Central memory CD4-positive, alpha-beta T cell (primary cell): ENCODE measurements around the gene CHMP3.
"Not testable (repeated sequence)": the region's sequence is repeated elsewhere in the genome, so short reads cannot be mapped to it uniquely, and the experiment has no call there.

ENCODE experiments used
- DNase-seq: peaks from one replicate; pipeline ENCODE4 v3.0.0; 2022

The CHMP3 gene

GRCh38 chr2:86500325-86501083, 62.7 kb downstream of the CHMP3 start:
- DNase-seq = no peak

GRCh38 chr2:86499326-86499725, 63.9 kb downstream of the CHMP3 start:
- no peak for DNase-seq

- DNase-seq = no peak
Observed at GRCh38 chr2:86498468-86499260, 64.6 kb downstream of the CHMP3 start.

GRCh38 chr2:86496391-86496790, 66.9 kb downstream of the CHMP3 start:
- DNase-seq = not testable (repeated sequence)

GRCh38 chr2:86492048-86492453, 71.2 kb downstream of the CHMP3 start:
- DNase-seq = no peak

- no peak for DNase-seq
Observed at GRCh38 chr2:86491088-86491487, 72.2 kb downstream of the CHMP3 start.

- no peak for DNase-seq
Observed at GRCh38 chr2:86490245-86490644, 73.0 kb downstream of the CHMP3 start.

GRCh38 chr2:86489542-86489941, 73.7 kb downstream of the CHMP3 start:
- DNase-seq = no peak

- no peak for DNase-seq
Observed at GRCh38 chr2:86488561-86489250, 74.5 kb downstream of the CHMP3 start.

- no peak for DNase-seq
Observed at GRCh38 chr2:86487062-86487461, 76.2 kb downstream of the CHMP3 start.

- DNase-seq = no peak
Observed at GRCh38 chr2:86485802-86486201, 77.4 kb downstream of the CHMP3 start.

- no peak for DNase-seq
Observed at GRCh38 chr2:86485103-86485502, 78.1 kb downstream of the CHMP3 start.

- DNase-seq = no peak
Observed at GRCh38 chr2:86484385-86484784, 78.9 kb downstream of the CHMP3 start.

- no peak for DNase-seq
Observed at GRCh38 chr2:86482034-86482433, 81.2 kb downstream of the CHMP3 start.

GRCh38 chr2:86480105-86480504, 83.1 kb downstream of the CHMP3 start:
- no peak for DNase-seq

GRCh38 chr2:86477349-86477748, 85.9 kb downstream of the CHMP3 start:
- DNase-seq = no peak

- DNase-seq = no peak
Observed at GRCh38 chr2:86476918-86477317, 86.3 kb downstream of the CHMP3 start.

- no peak for DNase-seq
Observed at GRCh38 chr2:86476092-86476491, 87.2 kb downstream of the CHMP3 start.

GRCh38 chr2:86471637-86472036, 91.6 kb downstream of the CHMP3 start:
- no peak for DNase-seq

- no peak for DNase-seq
Observed at GRCh38 chr2:86470890-86471289, 92.4 kb downstream of the CHMP3 start.

- DNase-seq = peak; percentile 21
Observed at GRCh38 chr2:86468162-86469033, 94.8 kb downstream of the CHMP3 start.

- no peak for DNase-seq
Observed at GRCh38 chr2:86466306-86466705, 96.9 kb downstream of the CHMP3 start.

- DNase-seq = no peak
Observed at GRCh38 chr2:86464652-86465051, 98.6 kb downstream of the CHMP3 start.
